VCaP (cell line): ENCODE data around the gene DIP2B.

Experiments used
- H3K27ac ChIP-seq: fragments of 450-650 bp; 2 replicates; pipeline ENCODE4 v1.5.1; 2017
- CTCF ChIP-seq: fragments of 450-650 bp; conservative IDR thresholded peaks from 2 replicates; pipeline ENCODE4 v1.5.1; 2017; ENCODE audit warnings: mild to moderate bottlenecking, moderate library complexity

The DIP2B gene

DNA sequence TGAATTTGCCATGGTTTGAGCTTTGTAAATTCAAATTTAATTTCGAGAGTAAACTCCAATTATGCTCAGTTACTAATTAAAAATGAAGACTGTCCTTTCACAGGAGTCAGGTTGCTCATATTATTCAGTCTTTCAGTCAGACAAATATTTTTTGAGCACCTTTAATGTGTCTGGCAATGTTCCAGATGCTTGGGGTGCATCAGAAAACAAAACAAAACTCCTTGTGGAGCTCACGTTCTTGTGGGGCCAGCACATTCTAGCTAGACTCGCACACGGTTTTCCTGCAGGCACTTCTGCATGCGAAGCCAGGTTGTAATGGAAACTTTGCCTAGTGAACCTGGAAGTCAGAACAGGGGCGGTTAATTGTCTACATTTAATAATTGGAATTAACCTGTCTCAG lies 195.2 kb downstream of the DIP2B start:
- peak overlapping the region; percentile 15; the same call in 1 of the 2 replicates for H3K27ac ChIP-seq
- TF ChIP-seq CTCF: no peak

GRCh38 chr12:50706606-50707005 lies 201.8 kb downstream of the DIP2B start:
- no peak for TF ChIP-seq CTCF
- H3K27ac ChIP-seq: no peak overlapping the region

- peak overlapping the region; percentile 12; the same call in 1 of the 2 replicates for H3K27ac ChIP-seq
- no peak for TF ChIP-seq CTCF
Observed at GRCh38 chr12:50707396-50707795, 202.6 kb downstream of the DIP2B start.

DNA sequence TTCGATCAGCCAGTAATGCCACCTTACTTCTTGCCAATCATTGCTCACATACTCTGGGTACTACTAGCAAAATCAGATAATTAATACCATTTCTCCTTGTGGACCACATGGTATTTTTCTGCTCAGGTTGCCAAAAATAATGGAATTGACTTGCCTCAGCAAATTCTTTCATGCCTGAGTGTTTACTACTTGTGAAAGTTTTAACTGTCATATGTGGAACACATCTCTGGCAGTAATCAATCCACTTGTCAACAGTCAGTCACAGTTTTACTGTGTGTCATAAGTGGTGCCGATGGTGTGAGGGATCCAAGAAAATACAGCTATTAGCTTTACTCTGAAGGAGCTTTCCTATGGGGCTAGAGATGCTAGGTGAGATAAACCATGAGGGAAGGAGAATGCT lies 203.8 kb downstream of the DIP2B start:
- TF ChIP-seq CTCF: no peak
- H3K27ac ChIP-seq: 0 out of 2 replicates have a peak overlapping the region, but pooled peaks have one; percentile 5

GRCh38 chr12:50711121-50711520 lies 206.3 kb downstream of the DIP2B start:
- H3K27ac ChIP-seq: peak overlapping the region; percentile 64
- no peak for TF ChIP-seq CTCF

- H3K27ac ChIP-seq: peak overlapping the region; percentile 64
- TF ChIP-seq CTCF: no peak
Observed at GRCh38 chr12:50715174-50715573, 210.4 kb downstream of the DIP2B start.

DNA sequence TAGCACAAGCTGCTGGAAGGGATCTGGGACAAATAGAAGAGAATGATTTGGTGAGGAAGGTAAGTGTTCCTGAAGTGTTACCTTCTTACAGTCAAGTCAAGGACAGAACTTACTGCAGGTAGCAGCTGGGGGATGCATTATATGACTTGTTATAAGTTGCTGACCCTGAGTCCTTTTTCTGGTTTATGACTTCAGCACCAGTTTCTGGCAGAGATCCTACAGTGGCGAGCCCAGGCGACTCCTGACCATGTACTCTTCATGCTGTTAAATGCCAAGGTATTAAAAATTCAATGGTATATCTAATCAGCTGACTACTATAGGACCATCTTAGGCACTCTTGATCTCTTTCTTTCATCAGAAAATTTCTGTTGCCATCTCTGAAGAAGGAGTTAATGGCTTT lies 214.0 kb downstream of the DIP2B start:
- TF ChIP-seq CTCF: no peak
- H3K27ac ChIP-seq: peak overlapping the region; percentile 14; the same call in 1 of the 2 replicates
